ENCODE results near the gene PGC. TPM values are rescaled to one million over a fixed set of nuclear protein-coding genes. Genes with fewer than 3 reads are reported as not detected.

The PGC gene
- total and polyA plus RNA-seq, 2 of the 8 experiments (the other 6 are each of a cell fraction or from before 2014, with no cell fraction given): 0.09 TPM; not detected in 1

- no peak for TF ChIP-seq TAF1 (IDR thresholded peaks at IDR 0.05; ENCODE audit: low read depth, low read length)
- TF ChIP-seq BRCA1 (IDR thresholded peaks at IDR 0.05; ENCODE audit: low read depth, low read length): no peak
- no peak for TF ChIP-seq CTBP2 (IDR thresholded peaks at IDR 0.05; ENCODE audit: borderline replicate concordance, insufficient read depth, insufficient read length, low read length)
- no peak for TF ChIP-seq SIN3A (conservative IDR thresholded peaks at IDR 0.05 in 1 of 2, IDR thresholded peaks at IDR 0.05 in 1 of 2; ENCODE audit: low read depth in 1 of 2, low read length in 2 of 2)
- TF ChIP-seq POU5F1 (IDR thresholded peaks at IDR 0.05; ENCODE audit: low read depth, low read length): no peak
- no peak for TF ChIP-seq SAP30 (IDR thresholded peaks at IDR 0.05; ENCODE audit: insufficient read depth, insufficient replicate concordance, low read length)
- TF ChIP-seq RBBP5 (IDR thresholded peaks at IDR 0.05; ENCODE audit: borderline replicate concordance, low read depth, low read length): no peak
- Histone ChIP-seq H3K14ac (ENCODE audit: insufficient read length) (no peak overlapping the region), H3K4ac (replicated peaks; ENCODE audit: insufficient read length, low read depth, low read length) (no peak overlapping the region), H3K23me2 (ENCODE audit: low read depth, low read length) (peaks cover 4% of the 10 kb centered on the region; the same call in 1 of the 2 replicates), H3K36me3 (ENCODE audit: control insufficient read depth in 2 of 4, insufficient read depth in 4 of 4, low read length in 3 of 4) (no peaks in the 10 kb centered on the region), H2BK5ac (ENCODE audit: low read depth, low read length) (no peak overlapping the region), H3K23ac (ENCODE audit: insufficient read length) (no peak overlapping the region), H3K79me2 (ENCODE audit: control insufficient read depth in 1 of 2, insufficient read depth in 2 of 2, low read length in 2 of 2) (no peaks in the 10 kb centered on the region), H2BK120ac (replicated peaks; ENCODE audit: low read depth, low read length) (no peak overlapping the region), H3K4me2 (ENCODE audit: insufficient read depth in 1 of 2, low read depth in 2 of 2, low read length in 2 of 2) (no peak overlapping the region), H3K18ac (ENCODE audit: extremely low read depth, low read length) (no peak overlapping the region; the same call in 1 of the 2 replicates), H3K4me1 (replicated peaks in 1 of 4; ENCODE audit: control insufficient read depth in 3 of 4, insufficient read depth in 4 of 4, low read length in 3 of 4) (peaks cover 0 to 3% (median 0%) of the 10 kb centered on the region in 4 experiments; a peak in 1 of 7 replicates), H2BK20ac (ENCODE audit: low read length) (no peak overlapping the region), H4K91ac (replicated peaks; ENCODE audit: insufficient read length, low read length) (no peak overlapping the region), H2BK15ac (ENCODE audit: low read length) (peak overlapping the region; percentile 88; the same call in 1 of the 2 replicates), H4K20me1 (replicated peaks in 1 of 2; ENCODE audit: control insufficient read depth in 1 of 2, insufficient read depth in 2 of 2, low read length in 2 of 2) (peaks cover 0 to 2% of the 10 kb centered on the region in 2 experiments), H3K27me3 (replicated peaks in 1 of 4; ENCODE audit: control insufficient read depth in 3 of 4, extremely low read depth in 1 of 4, insufficient read depth in 3 of 4, low read length in 3 of 4) (no peaks in the 10 kb centered on the region; a peak in 1 of 7 replicates), H3K27ac (ENCODE audit: low read depth, low read length) (no peak overlapping the region), H3K4me3 (ENCODE audit: extremely low read depth in 1 of 4, insufficient read depth in 2 of 4, low read depth in 3 of 4, low read length in 4 of 4) (no peak overlapping the region), H3K9ac (replicated peaks in 1 of 4; ENCODE audit: extremely low read depth in 1 of 4, low read depth in 3 of 4, low read length in 3 of 4) (no peak overlapping the region), H4K5ac (ENCODE audit: insufficient read length, low read depth, low read length) (no peak overlapping the region), H2AK5ac (ENCODE audit: low read depth, low read length) (peak overlapping the region; percentile 86; the same call in 1 of the 2 replicates), H2AFZ (ENCODE audit: low read length) (no peak overlapping the region), H3K56ac (replicated peaks; ENCODE audit: insufficient read length, low read depth, low read length) (no peak overlapping the region), H3K79me1 (ENCODE audit: low read depth, low read length) (no peaks in the 10 kb centered on the region), H3K9me3 (ENCODE audit: insufficient read depth in 2 of 2, low read depth in 1 of 2, low read length in 1 of 2) (no peaks in the 10 kb centered on the region), H2BK12ac (ENCODE audit: low read depth, low read length) (peak overlapping the region; percentile 43; the same call in 1 of the 2 replicates), H4K8ac (ENCODE audit: extremely low read depth, insufficient read depth, low read length) (no peak overlapping the region)
- CTCF ChIA-PET (ENCODE audit: partially characterized antibody): interaction anchor here (0.6 to 3.4 kb wide), 7 partner anchors 9 to 65 kb away, joined by 3 to 10 read pairs (median 3); no protein-coding TSS in a partner anchor
- 81% methylated on average over 14 of the region's 14 CpGs; no CpG with 5 or more reads in 1 of the 2 experiments for WGBS, 2 experiments (ENCODE audit: extremely low coverage in 1 of 2, insufficient coverage in 1 of 2, insufficient read length in 1 of 2, insufficient replicate concordance in 2 of 2, low coverage in 1 of 2, low lambda C conversion rate in 2 of 2, missing lambda C conversion rate in 1 of 2)
- no peak for DNase-seq (ENCODE audit: low read depth in 1 of 2, low spot score in 2 of 2)
- POLR2A ChIA-PET (ENCODE audit: partially characterized antibody): no interaction called here
- FAIRE-seq: no peak
Measured at GRCh38 chr6:41713650-41714291, 33.4 kb downstream of the PGC start.

Measured in H1 (cell line).